ENCODE results near the gene TTBK1.

The TTBK1 gene

GRCh38 chr6:43285832-43286231 lies 42.6 kb downstream of the TTBK1 start:
- Histone ChIP-seq H3K36me3 (ENCODE audit: control insufficient read depth in 4 of 4, insufficient read depth in 4 of 4, low read length in 3 of 4) (no peaks in the 10 kb centered on the region), H3K9me3 (ENCODE audit: control extremely low read depth in 1 of 5, control insufficient read depth in 4 of 5, insufficient read depth in 2 of 5, low read depth in 1 of 5, low read length in 4 of 5) (no peaks in the 10 kb centered on the region), H3K27ac (ENCODE audit: insufficient read depth in 1 of 2, low read depth in 1 of 2, low read length in 2 of 2, poor library complexity in 1 of 2, severe bottlenecking in 2 of 2) (no peak overlapping the region), H3K4me3 (ENCODE audit: control insufficient read depth in 1 of 7, extremely low read depth in 1 of 7, insufficient read depth in 4 of 7, low read depth in 2 of 7, low read length in 6 of 7) (no peak overlapping the region), H3K4me1 (ENCODE audit: control extremely low read depth in 1 of 4, control insufficient read depth in 4 of 4, insufficient read depth in 4 of 4, low read length in 3 of 4) (peaks cover 0 to 7% (median 4%) of the 10 kb centered on the region in 4 experiments), H3K27me3 (replicated peaks in 2 of 5; ENCODE audit: control insufficient read depth in 4 of 5, insufficient read depth in 5 of 5, low read length in 4 of 5) (peaks cover 0 to 67% (median 13%) of the 10 kb centered on the region in 5 experiments)
- POLR2A ChIA-PET: no interaction called here
- CTCF ChIA-PET: interaction anchor here (1.0 to 2.3 kb wide), 3 partner anchors 11 to 112 kb away, joined by 3 to 13 read pairs (median 3); no protein-coding TSS in a partner anchor
- no peak for DNase-seq
- 100% methylated on average over 1 of the region's 5 CpGs for WGBS (ENCODE audit: insufficient coverage)

GRCh38 chr6:43286456-43286979 lies 43.2 kb downstream of the TTBK1 start:
- POLR2A ChIA-PET: no interaction called here
- peaks cover 0 to 63% (median 11%) of the 10 kb centered on the region in 5 experiments for H3K27me3 ChIP-seq (replicated peaks in 2 of 5; ENCODE audit: control insufficient read depth in 4 of 5, insufficient read depth in 5 of 5, low read length in 4 of 5)
- no peaks in the 10 kb centered on the region for H3K9me3 ChIP-seq (ENCODE audit: control extremely low read depth in 1 of 5, control insufficient read depth in 4 of 5, insufficient read depth in 2 of 5, low read depth in 1 of 5, low read length in 4 of 5)
- no peaks in the 10 kb centered on the region for H3K36me3 ChIP-seq (ENCODE audit: control insufficient read depth in 4 of 4, insufficient read depth in 4 of 4, low read length in 3 of 4)
- H3K4me1 ChIP-seq (ENCODE audit: control extremely low read depth in 1 of 4, control insufficient read depth in 4 of 4, insufficient read depth in 4 of 4, low read length in 3 of 4): peaks cover 0 to 7% (median 4%) of the 10 kb centered on the region in 4 experiments
- no peak overlapping the region for H3K27ac ChIP-seq (ENCODE audit: insufficient read depth in 1 of 2, low read depth in 1 of 2, low read length in 2 of 2, poor library complexity in 1 of 2, severe bottlenecking in 2 of 2)
- WGBS (ENCODE audit: insufficient coverage): 95% methylated on average over 5 of the region's 6 CpGs
- DNase-seq: no peak
- no peak overlapping the region for H3K4me3 ChIP-seq (ENCODE audit: control insufficient read depth in 1 of 7, extremely low read depth in 1 of 7, insufficient read depth in 4 of 7, low read depth in 2 of 7, low read length in 6 of 7)
- CTCF ChIA-PET: interaction anchor here (1.0 to 2.3 kb wide), 5 partner anchors 10 to 111 kb away, joined by 3 to 13 read pairs (median 3); no protein-coding TSS in a partner anchor

GRCh38 chr6:43286980-43287716 lies 43.9 kb downstream of the TTBK1 start:
- WGBS (ENCODE audit: insufficient coverage): 72% methylated on average over 5 of the region's 10 CpGs
- DNase-seq: no peak
- H3K27me3 ChIP-seq (replicated peaks in 2 of 5; ENCODE audit: control insufficient read depth in 4 of 5, insufficient read depth in 5 of 5, low read length in 4 of 5): peaks cover 0 to 56% (median 9%) of the 10 kb centered on the region in 5 experiments
- H3K9me3 ChIP-seq (ENCODE audit: control extremely low read depth in 1 of 5, control insufficient read depth in 4 of 5, insufficient read depth in 2 of 5, low read depth in 1 of 5, low read length in 4 of 5): no peaks in the 10 kb centered on the region
- no peak overlapping the region for H3K4me3 ChIP-seq (ENCODE audit: control insufficient read depth in 1 of 7, extremely low read depth in 1 of 7, insufficient read depth in 4 of 7, low read depth in 2 of 7, low read length in 6 of 7)
- ChIA-PET CTCF (interaction anchor here (0.8 to 2.3 kb wide), 7 partner anchors 9 to 111 kb away, joined by 3 to 13 read pairs (median 3); no protein-coding TSS in a partner anchor), POLR2A (no interaction called here)
- H3K4me1 ChIP-seq (ENCODE audit: control extremely low read depth in 1 of 4, control insufficient read depth in 4 of 4, insufficient read depth in 4 of 4, low read length in 3 of 4): peaks cover 0 to 7% (median 4%) of the 10 kb centered on the region in 4 experiments
- no peaks in the 10 kb centered on the region for H3K36me3 ChIP-seq (ENCODE audit: control insufficient read depth in 4 of 4, insufficient read depth in 4 of 4, low read length in 3 of 4)
- no peak overlapping the region for H3K27ac ChIP-seq (ENCODE audit: insufficient read depth in 1 of 2, low read depth in 1 of 2, low read length in 2 of 2, poor library complexity in 1 of 2, severe bottlenecking in 2 of 2)

GRCh38 chr6:43287717-43288679 lies 44.7 kb downstream of the TTBK1 start:
- 96% methylated on average over 5 of the region's 7 CpGs for WGBS (ENCODE audit: insufficient coverage)
- ChIA-PET POLR2A (no interaction called here), CTCF (interaction anchor here (0.8 to 2.3 kb wide), 6 partner anchors 8 to 47 kb away, joined by 3 to 13 read pairs (median 4); no protein-coding TSS in a partner anchor)
- Histone ChIP-seq H3K36me3 (ENCODE audit: control insufficient read depth in 4 of 4, insufficient read depth in 4 of 4, low read length in 3 of 4) (no peaks in the 10 kb centered on the region), H3K4me1 (ENCODE audit: control extremely low read depth in 1 of 4, control insufficient read depth in 4 of 4, insufficient read depth in 4 of 4, low read length in 3 of 4) (peaks cover 0 to 7% (median 4%) of the 10 kb centered on the region in 4 experiments), H3K4me3 (ENCODE audit: control insufficient read depth in 1 of 7, extremely low read depth in 1 of 7, insufficient read depth in 4 of 7, low read depth in 2 of 7, low read length in 6 of 7) (no peak overlapping the region), H3K27ac (ENCODE audit: insufficient read depth in 1 of 2, low read depth in 1 of 2, low read length in 2 of 2, poor library complexity in 1 of 2, severe bottlenecking in 2 of 2) (no peak overlapping the region), H3K27me3 (replicated peaks in 2 of 5; ENCODE audit: control insufficient read depth in 4 of 5, insufficient read depth in 5 of 5, low read length in 4 of 5) (peaks cover 0 to 48% (median 14%) of the 10 kb centered on the region in 5 experiments), H3K9me3 (ENCODE audit: control extremely low read depth in 1 of 5, control insufficient read depth in 4 of 5, insufficient read depth in 2 of 5, low read depth in 1 of 5, low read length in 4 of 5) (no peaks in the 10 kb centered on the region)
- DNase-seq: no peak

- ChIA-PET CTCF (no interaction called here), POLR2A (no interaction called here)
- no peaks in the 10 kb centered on the region for H3K36me3 ChIP-seq (ENCODE audit: control insufficient read depth in 4 of 4, insufficient read depth in 4 of 4, low read length in 3 of 4)
Measured at GRCh38 chr6:43290339-43290904, 47.1 kb downstream of the TTBK1 start.

GRCh38 chr6:43290905-43291355 lies 47.6 kb downstream of the TTBK1 start:
- CTCF ChIA-PET: no interaction called here
- 97% methylated on average over 4 of the region's 6 CpGs for WGBS (ENCODE audit: insufficient coverage)
- POLR2A ChIA-PET: no interaction called here
- no peak for DNase-seq
- Histone ChIP-seq H3K27me3 (replicated peaks in 2 of 5; ENCODE audit: control insufficient read depth in 4 of 5, insufficient read depth in 5 of 5, low read length in 4 of 5) (peaks cover 0 to 19% (median 10%) of the 10 kb centered on the region in 5 experiments), H3K9me3 (ENCODE audit: control extremely low read depth in 1 of 5, control insufficient read depth in 4 of 5, insufficient read depth in 2 of 5, low read depth in 1 of 5, low read length in 4 of 5) (no peaks in the 10 kb centered on the region), H3K4me3 (ENCODE audit: control insufficient read depth in 1 of 7, extremely low read depth in 1 of 7, insufficient read depth in 4 of 7, low read depth in 2 of 7, low read length in 6 of 7) (no peak overlapping the region), H3K36me3 (ENCODE audit: control insufficient read depth in 4 of 4, insufficient read depth in 4 of 4, low read length in 3 of 4) (no peaks in the 10 kb centered on the region), H3K4me1 (ENCODE audit: control extremely low read depth in 1 of 4, control insufficient read depth in 4 of 4, insufficient read depth in 4 of 4, low read length in 3 of 4) (peaks cover 0 to 7% (median 0%) of the 10 kb centered on the region in 4 experiments), H3K27ac (ENCODE audit: insufficient read depth in 1 of 2, low read depth in 1 of 2, low read length in 2 of 2, poor library complexity in 1 of 2, severe bottlenecking in 2 of 2) (no peak overlapping the region)

More at GRCh38 chr6:43290339-43290904, 47.1 kb downstream of the TTBK1 start:
- Histone ChIP-seq H3K4me3 (ENCODE audit: control insufficient read depth in 1 of 7, extremely low read depth in 1 of 7, insufficient read depth in 4 of 7, low read depth in 2 of 7, low read length in 6 of 7) (no peak overlapping the region), H3K27me3 (replicated peaks in 2 of 5; ENCODE audit: control insufficient read depth in 4 of 5, insufficient read depth in 5 of 5, low read length in 4 of 5) (peaks cover 0 to 24% (median 14%) of the 10 kb centered on the region in 5 experiments), H3K9me3 (ENCODE audit: control extremely low read depth in 1 of 5, control insufficient read depth in 4 of 5, insufficient read depth in 2 of 5, low read depth in 1 of 5, low read length in 4 of 5) (no peaks in the 10 kb centered on the region), H3K27ac (ENCODE audit: insufficient read depth in 1 of 2, low read depth in 1 of 2, low read length in 2 of 2, poor library complexity in 1 of 2, severe bottlenecking in 2 of 2) (no peak overlapping the region), H3K4me1 (ENCODE audit: control extremely low read depth in 1 of 4, control insufficient read depth in 4 of 4, insufficient read depth in 4 of 4, low read length in 3 of 4) (peaks cover 0 to 7% (median 0%) of the 10 kb centered on the region in 4 experiments)
- no peak for DNase-seq
- WGBS (ENCODE audit: insufficient coverage): 71% methylated on average over 1 of the region's 3 CpGs
